ENCODE data around the gene CCDC82.

CCDC82 gene

DNA sequence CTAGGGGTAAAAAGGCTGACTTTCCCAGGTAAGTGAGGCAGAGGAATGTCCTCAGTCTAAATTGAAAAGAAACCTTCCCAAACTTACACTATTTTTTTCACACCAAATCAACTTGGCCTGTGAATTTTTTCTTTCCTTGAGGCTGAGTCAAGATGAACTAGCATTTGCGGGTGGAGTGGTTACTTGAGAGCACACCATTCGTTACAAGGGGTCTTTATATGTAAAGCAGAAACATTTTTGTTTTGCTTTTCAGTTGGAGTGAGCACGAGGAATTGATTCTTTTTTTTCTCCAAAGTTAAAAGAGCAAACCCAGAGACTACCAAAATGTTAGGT, 83.1 kb downstream of the CCDC82 start:
- Histone ChIP-seq H3K4me3 (ENCODE audit: low read depth in 1 of 2, low read length in 1 of 2) (no peak overlapping the region), H3K36me3 (no peaks in the 10 kb centered on the region), H3K4me1 (ENCODE audit: control insufficient read depth in 1 of 2, insufficient read depth in 1 of 2, low read depth in 1 of 2, low read length in 1 of 2) (no peaks in the 10 kb centered on the region), H3K27me3 (no peaks in the 10 kb centered on the region), H3K27ac (no peak overlapping the region), H3K9me3 (no peaks in the 10 kb centered on the region)
- TF ChIP-seq, protein P1, sequence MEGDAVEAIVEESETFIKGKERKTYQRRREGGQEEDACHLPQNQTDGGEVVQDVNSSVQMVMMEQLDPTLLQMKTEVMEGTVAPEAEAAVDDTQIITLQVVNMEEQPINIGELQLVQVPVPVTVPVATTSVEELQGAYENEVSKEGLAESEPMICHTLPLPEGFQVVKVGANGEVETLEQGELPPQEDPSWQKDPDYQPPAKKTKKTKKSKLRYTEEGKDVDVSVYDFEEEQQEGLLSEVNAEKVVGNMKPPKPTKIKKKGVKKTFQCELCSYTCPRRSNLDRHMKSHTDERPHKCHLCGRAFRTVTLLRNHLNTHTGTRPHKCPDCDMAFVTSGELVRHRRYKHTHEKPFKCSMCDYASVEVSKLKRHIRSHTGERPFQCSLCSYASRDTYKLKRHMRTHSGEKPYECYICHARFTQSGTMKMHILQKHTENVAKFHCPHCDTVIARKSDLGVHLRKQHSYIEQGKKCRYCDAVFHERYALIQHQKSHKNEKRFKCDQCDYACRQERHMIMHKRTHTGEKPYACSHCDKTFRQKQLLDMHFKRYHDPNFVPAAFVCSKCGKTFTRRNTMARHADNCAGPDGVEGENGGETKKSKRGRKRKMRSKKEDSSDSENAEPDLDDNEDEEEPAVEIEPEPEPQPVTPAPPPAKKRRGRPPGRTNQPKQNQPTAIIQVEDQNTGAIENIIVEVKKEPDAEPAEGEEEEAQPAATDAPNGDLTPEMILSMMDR (IDR thresholded peaks at IDR 0.05) = no peak

GRCh38 chr11:96306071-96306470, 83.6 kb downstream of the CCDC82 start:
- Histone ChIP-seq H3K36me3 (no peaks in the 10 kb centered on the region), H3K4me3 (ENCODE audit: low read depth in 1 of 2, low read length in 1 of 2) (no peak overlapping the region), H3K27ac (no peak overlapping the region), H3K9me3 (no peaks in the 10 kb centered on the region), H3K27me3 (no peaks in the 10 kb centered on the region), H3K4me1 (ENCODE audit: control insufficient read depth in 1 of 2, insufficient read depth in 1 of 2, low read depth in 1 of 2, low read length in 1 of 2) (no peaks in the 10 kb centered on the region)
- TF ChIP-seq, protein P1 (IDR thresholded peaks at IDR 0.05) = no peak

GRCh38 chr11:96303980-96304379, 85.7 kb downstream of the CCDC82 start:
- no peaks in the 10 kb centered on the region for H3K27me3 ChIP-seq
- H3K4me3 ChIP-seq (ENCODE audit: low read depth in 1 of 2, low read length in 1 of 2) = no peak overlapping the region
- H3K36me3 ChIP-seq = no peaks in the 10 kb centered on the region
- TF ChIP-seq, protein P1 (IDR thresholded peaks at IDR 0.05) = no peak
- H3K9me3 ChIP-seq = no peaks in the 10 kb centered on the region
- no peak overlapping the region for H3K27ac ChIP-seq
- H3K4me1 ChIP-seq (ENCODE audit: control insufficient read depth in 1 of 2, insufficient read depth in 1 of 2, low read depth in 1 of 2, low read length in 1 of 2) = no peaks in the 10 kb centered on the region

DNA sequence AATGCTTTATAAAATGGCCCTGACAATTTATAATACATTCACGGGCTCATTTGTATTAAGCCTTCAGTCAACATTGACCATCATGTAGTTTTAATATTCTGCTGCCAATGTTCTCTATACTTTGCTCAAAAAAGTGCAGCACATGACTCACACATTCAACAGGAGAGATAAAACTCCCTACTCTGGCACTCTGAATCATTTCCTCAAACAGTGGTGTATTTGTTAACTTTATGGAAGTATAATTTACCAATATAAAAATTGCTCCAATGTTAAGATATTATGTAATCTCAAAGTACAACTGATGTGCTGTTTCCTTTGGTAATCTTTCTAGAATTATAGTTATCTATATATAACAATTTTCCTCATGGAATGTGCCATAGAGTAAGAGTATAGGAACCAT, 86.6 kb downstream of the CCDC82 start:
- Histone ChIP-seq H3K4me1 (ENCODE audit: control insufficient read depth in 1 of 2, insufficient read depth in 1 of 2, low read depth in 1 of 2, low read length in 1 of 2) (no peaks in the 10 kb centered on the region), H3K27me3 (no peaks in the 10 kb centered on the region), H3K4me3 (ENCODE audit: low read depth in 1 of 2, low read length in 1 of 2) (no peak overlapping the region), H3K9me3 (no peaks in the 10 kb centered on the region), H3K27ac (no peak overlapping the region), H3K36me3 (no peaks in the 10 kb centered on the region)
- TF ChIP-seq, protein P1 (IDR thresholded peaks at IDR 0.05) = no peak
